AML-193 (cell line): ENCODE data around the gene CAMP.

ENCODE experiments used
- DNase-seq, 2 experiments: peaks; one replicate each; lab custom pipeline; 2025; lab: John Stamatoyannopoulos, UW

The CAMP gene

GRCh38 chr3:48214225-48214624 is 9.1 kb upstream of the CAMP start:
- DNase-seq = no peak

- DNase-seq = no peak
Observed at GRCh38 chr3:48215019-48215418, 8.3 kb upstream of the CAMP start.

- DNase-seq = no peak
Observed at GRCh38 chr3:48215466-48215865, 7.8 kb upstream of the CAMP start.

- no peak for DNase-seq
Observed at GRCh38 chr3:48215876-48216275, 7.4 kb upstream of the CAMP start.

- no peak for DNase-seq
Observed at GRCh38 chr3:48217449-48217848, 5.8 kb upstream of the CAMP start.

- DNase-seq = no peak
Observed at GRCh38 chr3:48218537-48218936, 4.8 kb upstream of the CAMP start.

GRCh38 chr3:48219543-48219942 is 3.8 kb upstream of the CAMP start:
- no peak for DNase-seq

- DNase-seq = no peak
Observed at GRCh38 chr3:48220746-48221145, 2.5 kb upstream of the CAMP start.

- DNase-seq = no peak
Observed at GRCh38 chr3:48225587-48225986, 2.3 kb downstream of the CAMP start.

- no peak for DNase-seq
Observed at GRCh38 chr3:48226939-48227338, 3.6 kb downstream of the CAMP start.

- DNase-seq = no peak
Observed at GRCh38 chr3:48232232-48232631, 8.9 kb downstream of the CAMP start.

GRCh38 chr3:48232734-48233133 is 9.4 kb downstream of the CAMP start:
- peak; percentile 83 to 92 for DNase-seq

GRCh38 chr3:48233542-48233941 is 10.2 kb downstream of the CAMP start:
- no peak for DNase-seq

- no peak for DNase-seq
Observed at GRCh38 chr3:48236531-48236930, 13.2 kb downstream of the CAMP start.

- DNase-seq = no peak
Observed at GRCh38 chr3:48238531-48239085, 15.3 kb downstream of the CAMP start.

- no peak for DNase-seq
Observed at GRCh38 chr3:48240000-48240963, 17.0 kb downstream of the CAMP start.

- no peak for DNase-seq
Observed at GRCh38 chr3:48241796-48242455, 18.6 kb downstream of the CAMP start.

GRCh38 chr3:48243886-48244285 is 20.6 kb downstream of the CAMP start:
- no peak for DNase-seq

- DNase-seq = no peak
Observed at GRCh38 chr3:48244461-48244860, 21.2 kb downstream of the CAMP start.

- no peak for DNase-seq
Observed at GRCh38 chr3:48245136-48245535, 21.8 kb downstream of the CAMP start.

- DNase-seq = peak; percentile 49 to 64
Observed at GRCh38 chr3:48247401-48247811, 24.1 kb downstream of the CAMP start.

- DNase-seq = no peak
Observed at GRCh38 chr3:48248095-48248850, 25.0 kb downstream of the CAMP start.
